SH-SY5Y (cell line): ENCODE results near the gene CLIC6.

ENCODE experiments used
- GATA2 ChIP-seq: IDR thresholded peaks from 2 replicates; pipeline ENCODE4 v1.6.1; 2011; ENCODE audit warnings: mild to moderate bottlenecking, low read depth, low read length
- GATA3 ChIP-seq: IDR thresholded peaks from 2 replicates; pipeline ENCODE4 v1.6.1; 2011; ENCODE audit warnings: low read depth, mild to moderate bottlenecking, low read length, moderate library complexity

- TF ChIP-seq GATA3 (no peak), GATA2 (no peak)
Measured at GRCh38 chr21:34693192-34693810, 24.5 kb downstream of the CLIC6 start.
